Measurements from ENCODE around the gene GOLGA5. TPM values are rescaled to one million over a fixed set of nuclear protein-coding genes. Genes with fewer than 3 reads are reported as not detected.
"Not testable (repeated sequence)": the region's sequence is repeated elsewhere in the genome, so short reads cannot be mapped to it uniquely, and the experiment has no call there.

Gene GOLGA5
- total RNA-seq, 1 donor = 73.1 TPM

GRCh38 chr14:92847749-92848148, 53.6 kb downstream of the GOLGA5 start:
- Histone ChIP-seq H3K4me3 (ENCODE audit: insufficient read depth, low read length) (no peak overlapping the region), H3K79me2 (ENCODE audit: insufficient read depth, low read length) (no peaks in the 10 kb centered on the region), H3K4me1 (ENCODE audit: insufficient read depth, low read length) (peaks cover 6% of the 10 kb centered on the region), H2AFZ (ENCODE audit: low read length) (no peak overlapping the region), H3K4me2 (ENCODE audit: insufficient read depth, low read length) (no peak overlapping the region), H3K27me3 (ENCODE audit: insufficient read depth, low read length) (no peaks in the 10 kb centered on the region), H3K27ac (ENCODE audit: low read depth, low read length) (no peak overlapping the region), H3K36me3 (ENCODE audit: insufficient read depth, low read length) (no peaks in the 10 kb centered on the region), H4K20me1 (ENCODE audit: insufficient read depth, low read length) (no peaks in the 10 kb centered on the region), H3K9me3 (ENCODE audit: low read depth, low read length) (no peaks in the 10 kb centered on the region)
- TF ChIP-seq CTCF (IDR thresholded peaks at IDR 0.05; ENCODE audit: extremely low read depth, low read depth, low read length) = no peak
- no peak for DNase-seq (ENCODE audit: insufficient read length, low spot score, missing footprints)

- DNase-seq (ENCODE audit: insufficient read length, low spot score, missing footprints) = no peak
- H3K79me2 ChIP-seq (ENCODE audit: insufficient read depth, low read length) = no peaks in the 10 kb centered on the region
- no peaks in the 10 kb centered on the region for H4K20me1 ChIP-seq (ENCODE audit: insufficient read depth, low read length)
- H3K27ac ChIP-seq (ENCODE audit: low read depth, low read length) = no peak overlapping the region
- no peaks in the 10 kb centered on the region for H3K36me3 ChIP-seq (ENCODE audit: insufficient read depth, low read length)
- H2AFZ ChIP-seq (ENCODE audit: low read length) = no peak overlapping the region
- TF ChIP-seq CTCF (IDR thresholded peaks at IDR 0.05; ENCODE audit: extremely low read depth, low read depth, low read length) = no peak
- no peak overlapping the region for H3K4me2 ChIP-seq (ENCODE audit: insufficient read depth, low read length)
- H3K4me1 ChIP-seq (ENCODE audit: insufficient read depth, low read length) = peaks cover 6% of the 10 kb centered on the region
- no peaks in the 10 kb centered on the region for H3K9me3 ChIP-seq (ENCODE audit: low read depth, low read length)
- no peak overlapping the region for H3K4me3 ChIP-seq (ENCODE audit: insufficient read depth, low read length)
- H3K27me3 ChIP-seq (ENCODE audit: insufficient read depth, low read length) = no peaks in the 10 kb centered on the region
Measured at GRCh38 chr14:92848887-92849286, 54.8 kb downstream of the GOLGA5 start.

- Histone ChIP-seq H3K27ac (ENCODE audit: low read depth, low read length) (no peak overlapping the region), H3K4me2 (ENCODE audit: insufficient read depth, low read length) (no peak overlapping the region), H3K4me1 (ENCODE audit: insufficient read depth, low read length) (peaks cover 6% of the 10 kb centered on the region), H4K20me1 (ENCODE audit: insufficient read depth, low read length) (no peaks in the 10 kb centered on the region), H3K27me3 (ENCODE audit: insufficient read depth, low read length) (no peaks in the 10 kb centered on the region), H3K79me2 (ENCODE audit: insufficient read depth, low read length) (no peaks in the 10 kb centered on the region), H3K4me3 (ENCODE audit: insufficient read depth, low read length) (no peak overlapping the region), H2AFZ (ENCODE audit: low read length) (no peak overlapping the region), H3K9me3 (ENCODE audit: low read depth, low read length) (no peaks in the 10 kb centered on the region), H3K36me3 (ENCODE audit: insufficient read depth, low read length) (no peaks in the 10 kb centered on the region)
- DNase-seq (ENCODE audit: insufficient read length, low spot score, missing footprints) = no peak
- no peak for TF ChIP-seq CTCF (IDR thresholded peaks at IDR 0.05; ENCODE audit: extremely low read depth, low read depth, low read length)
Measured at GRCh38 chr14:92850492-92850891, 56.4 kb downstream of the GOLGA5 start.

GRCh38 chr14:92853136-92853535, 59.0 kb downstream of the GOLGA5 start:
- not testable (repeated sequence) for DNase-seq (ENCODE audit: insufficient read length, low spot score, missing footprints); H3K27ac ChIP-seq (ENCODE audit: low read depth, low read length); H3K4me1 ChIP-seq (ENCODE audit: insufficient read depth, low read length); H2AFZ ChIP-seq (ENCODE audit: low read length); H3K9me3 ChIP-seq (ENCODE audit: low read depth, low read length); H3K4me3 ChIP-seq (ENCODE audit: insufficient read depth, low read length); H3K79me2 ChIP-seq (ENCODE audit: insufficient read depth, low read length); H3K27me3 ChIP-seq (ENCODE audit: insufficient read depth, low read length); H4K20me1 ChIP-seq (ENCODE audit: insufficient read depth, low read length); H3K4me2 ChIP-seq (ENCODE audit: insufficient read depth, low read length); H3K36me3 ChIP-seq (ENCODE audit: insufficient read depth, low read length)
